Measurements from ENCODE around the gene FLOT1.

DNA sequence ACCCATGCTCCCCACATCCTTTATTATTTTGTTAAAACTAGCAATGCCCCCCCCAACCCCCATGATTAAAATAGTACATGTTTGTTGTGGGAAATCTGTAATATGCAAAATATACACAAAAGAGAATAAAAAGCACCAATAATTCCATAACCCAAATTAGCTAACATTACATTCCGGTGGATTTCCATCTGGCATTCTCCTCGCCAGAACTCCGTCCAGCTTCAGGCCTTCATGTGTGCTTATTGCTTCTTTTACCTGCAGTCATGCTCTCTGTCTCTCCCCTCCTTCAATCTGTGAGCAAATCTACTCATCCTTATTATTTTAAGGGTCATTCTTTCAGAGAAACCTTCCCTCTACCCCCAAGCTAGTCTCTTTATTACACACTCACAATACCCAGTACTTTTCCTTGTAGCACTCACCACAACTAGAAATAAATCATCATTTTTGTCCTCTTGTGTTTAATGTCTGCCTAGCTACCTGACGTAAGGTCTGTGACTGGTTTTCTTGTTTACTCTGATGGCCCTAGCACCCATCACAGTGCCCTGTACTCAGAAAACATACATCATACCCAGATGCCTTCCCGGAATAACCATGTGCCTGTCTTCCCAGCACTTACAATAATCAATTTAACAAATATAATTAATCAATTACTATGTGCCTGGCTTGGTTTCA is 27.5 kb upstream of the FLOT1 start:
- no peak for TF ChIP-seq E2F1 (CRISPR knock-in tag; IDR thresholded peaks at IDR 0.05)
- TF ChIP-seq USF2 (CRISPR knock-in tag; IDR thresholded peaks at IDR 0.05), result no peak
- TF ChIP-seq CTCF (IDR thresholded peaks at IDR 0.05), result no peak
- TF ChIP-seq MYBL2 (CRISPR knock-in tag; IDR thresholded peaks at IDR 0.05), result no peak
- no peak for TF ChIP-seq ESRRA (CRISPR knock-in tag; IDR thresholded peaks at IDR 0.05; ENCODE audit: borderline replicate concordance)
- TF ChIP-seq, protein P1, sequence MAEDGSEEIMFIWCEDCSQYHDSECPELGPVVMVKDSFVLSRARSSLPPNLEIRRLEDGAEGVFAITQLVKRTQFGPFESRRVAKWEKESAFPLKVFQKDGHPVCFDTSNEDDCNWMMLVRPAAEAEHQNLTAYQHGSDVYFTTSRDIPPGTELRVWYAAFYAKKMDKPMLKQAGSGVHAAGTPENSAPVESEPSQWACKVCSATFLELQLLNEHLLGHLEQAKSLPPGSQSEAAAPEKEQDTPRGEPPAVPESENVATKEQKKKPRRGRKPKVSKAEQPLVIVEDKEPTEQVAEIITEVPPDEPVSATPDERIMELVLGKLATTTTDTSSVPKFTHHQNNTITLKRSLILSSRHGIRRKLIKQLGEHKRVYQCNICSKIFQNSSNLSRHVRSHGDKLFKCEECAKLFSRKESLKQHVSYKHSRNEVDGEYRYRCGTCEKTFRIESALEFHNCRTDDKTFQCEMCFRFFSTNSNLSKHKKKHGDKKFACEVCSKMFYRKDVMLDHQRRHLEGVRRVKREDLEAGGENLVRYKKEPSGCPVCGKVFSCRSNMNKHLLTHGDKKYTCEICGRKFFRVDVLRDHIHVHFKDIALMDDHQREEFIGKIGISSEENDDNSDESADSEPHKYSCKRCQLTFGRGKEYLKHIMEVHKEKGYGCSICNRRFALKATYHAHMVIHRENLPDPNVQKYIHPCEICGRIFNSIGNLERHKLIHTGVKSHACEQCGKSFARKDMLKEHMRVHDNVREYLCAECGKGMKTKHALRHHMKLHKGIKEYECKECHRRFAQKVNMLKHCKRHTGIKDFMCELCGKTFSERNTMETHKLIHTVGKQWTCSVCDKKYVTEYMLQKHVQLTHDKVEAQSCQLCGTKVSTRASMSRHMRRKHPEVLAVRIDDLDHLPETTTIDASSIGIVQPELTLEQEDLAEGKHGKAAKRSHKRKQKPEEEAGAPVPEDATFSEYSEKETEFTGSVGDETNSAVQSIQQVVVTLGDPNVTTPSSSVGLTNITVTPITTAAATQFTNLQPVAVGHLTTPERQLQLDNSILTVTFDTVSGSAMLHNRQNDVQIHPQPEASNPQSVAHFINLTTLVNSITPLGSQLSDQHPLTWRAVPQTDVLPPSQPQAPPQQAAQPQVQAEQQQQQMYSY (CRISPR knock-in tag; IDR thresholded peaks at IDR 0.05), result no peak
- TF ChIP-seq KAT7 (CRISPR knock-in tag; IDR thresholded peaks at IDR 0.05; ENCODE audit: borderline replicate concordance), result no peak
- no peak for TF ChIP-seq GABPB1 (CRISPR knock-in tag; IDR thresholded peaks at IDR 0.05)

Measured in WTC11 (cell line).